ENCODE measurements around the gene RNF39. TPM values are rescaled to one million over a fixed set of nuclear protein-coding genes. Genes with fewer than 3 reads are reported as not detected.

RNF39 gene
- total and polyA plus RNA-seq, 2 of the 13 experiments (the other 11 are each of a cell fraction or from before 2014, with no cell fraction given): 0.13 to 1.8 TPM

- TF ChIP-seq AKNA (CRISPR knock-in tag; IDR thresholded peaks at IDR 0.05; ENCODE audit: borderline replicate concordance) (no peak), ZBTB3 (CRISPR knock-in tag; IDR thresholded peaks at IDR 0.05; ENCODE audit: borderline replicate concordance, low read depth) (0 out of 2 replicates have a peak, but pooled peaks have one; percentile 87), CHD2 (IDR thresholded peaks at IDR 0.05; ENCODE audit: low read depth, low read length) (no peak), RBAK (CRISPR knock-in tag; IDR thresholded peaks at IDR 0.05) (no peak), FOSL2 (CRISPR knock-in tag; IDR thresholded peaks at IDR 0.05) (peak; percentile 95), SNAPC2 (CRISPR knock-in tag; IDR thresholded peaks at IDR 0.05) (peak; percentile 92; the same call in 1 of the 2 replicates), ZNF275 (CRISPR knock-in tag; IDR thresholded peaks at IDR 0.05; ENCODE audit: borderline replicate concordance) (no peak), ZNF282 (IDR thresholded peaks at IDR 0.05; ENCODE audit: partially characterized antibody) (no peak), TARDBP (CRISPR knock-in tag; IDR thresholded peaks at IDR 0.05) (peak; percentile 99), ZNF652 (CRISPR knock-in tag; IDR thresholded peaks at IDR 0.05; ENCODE audit: borderline replicate concordance, low read depth) (no peak), ARID5B (CRISPR knock-in tag; IDR thresholded peaks at IDR 0.05) (peak; percentile 65; the same call in 1 of the 2 replicates), ZNF503 (CRISPR knock-in tag; IDR thresholded peaks at IDR 0.05) (no peak), ZFX (CRISPR knock-in tag; IDR thresholded peaks at IDR 0.05; ENCODE audit: low read depth) (peak; percentile 80), GPBP1L1 (CRISPR knock-in tag; IDR thresholded peaks at IDR 0.05) (no peak), MED1 (CRISPR knock-in tag; IDR thresholded peaks at IDR 0.05) (peak; percentile 85)
Observed at GRCh38 chr6:30066577-30067459, 8.8 kb downstream of the RNF39 start, which contains the start of gene PPP1R11 (continued).

All from HepG2 (cell line).